Measurements from ENCODE around the gene ZCCHC14.

GRCh38 chr16:87375426-87376135 is 117.2 kb downstream of the ZCCHC14 start:
- TF ChIP-seq CTCF (conservative IDR thresholded peaks at IDR 0.05), result no peak
- TF ChIP-seq ZFX (IDR thresholded peaks at IDR 0.05), result no peak
